SK-N-SH (cell line): ENCODE results near the gene WNT9B. TPM values are rescaled to one million over a fixed set of nuclear protein-coding genes. Genes with fewer than 3 reads are reported as not detected.

Experiments used
- CTCF ChIA-PET: fragments of 300-600, 350-600 bp; formaldehyde crosslinking; extraction: SDS; loops from one replicate; lab custom pipeline; 2021; lab: Yijun Ruan, JAX
- POLR2A ChIA-PET: fragments of 350-600 bp; sonication (Branson Sonifier 250); formaldehyde crosslinking; extraction: SDS; loops from one replicate; lab custom pipeline; 2020; ENCODE audit warnings: antibody characterized with exemption, inconsistent platforms; lab: Yijun Ruan, JAX
- DNase-seq: peaks from one replicate; pipeline ENCODE4 v3.0.0; 2012
- H2AFZ ChIP-seq: fragments of 200-600 bp; sonication (generic); 2 replicates; pipeline ENCODE4 v1.8.1; 2016; ENCODE audit warnings: antibody characterized with exemption, mild to moderate bottlenecking, low read depth
- H3F3A ChIP-seq: fragments of 200-600 bp; sonication (generic); replicated peaks from 2 replicates; pipeline ENCODE3; 2016; ENCODE audit warnings: antibody characterized with exemption, mild to moderate bottlenecking; ENCODE audit not compliant: insufficient read depth
- H3K27ac ChIP-seq, 2 experiments: fragments of 200-500 bp in 1 of 2; fragments of 200-600 bp in 1 of 2; sonication (Bioruptor generic) in 1 of 2; sonication (generic), shearing (Covaris generic) in 1 of 2; 2 replicates each; pipeline versions ENCODE4 v1.5.1 to v1.6.1; 2014 to 2016; ENCODE audit warnings: low read depth in 2 of 2, inconsistent platforms in 1 of 2, low read length in 1 of 2, mild to moderate bottlenecking in 1 of 2, mixed read lengths in 1 of 2
- H3K27me3 ChIP-seq: fragments of 200-600 bp; sonication (generic), shearing (Covaris generic); 2 replicates; pipeline ENCODE4 v1.6.1; 2016; ENCODE audit warnings: mixed run types; ENCODE audit not compliant: insufficient read depth
- H3K36me3 ChIP-seq, 2 experiments: fragments of 200-500 bp in 1 of 2; fragments of 200-600 bp in 1 of 2; sonication (Bioruptor generic) in 1 of 2; sonication (generic) in 1 of 2; replicated peaks in 1 of 2; 2 replicates each; pipeline versions ENCODE3 to v1.5.1; 2014 to 2016; ENCODE audit warnings: low read length in 1 of 2, mild to moderate bottlenecking in 1 of 2; ENCODE audit not compliant: insufficient read depth in 2 of 2, control insufficient read depth in 1 of 2
- H3K4me1 ChIP-seq, 2 experiments: fragments of 200-500 bp in 1 of 2; fragments of 200-600 bp in 1 of 2; sonication (Bioruptor generic) in 1 of 2; sonication (generic), shearing (Covaris generic) in 1 of 2; 2 replicates each; pipeline versions ENCODE4 v1.5.1 to v1.6.1; 2014 to 2016; ENCODE audit warnings: low read depth in 1 of 2, low read length in 1 of 2, mixed run types in 1 of 2; ENCODE audit not compliant: insufficient read depth in 2 of 2, control insufficient read depth in 1 of 2
- H3K4me2 ChIP-seq: fragments of 200-600 bp; sonication (generic), shearing (Covaris generic); 2 replicates; pipeline ENCODE4 v1.6.1; 2017; ENCODE audit warnings: mixed run types
- H3K4me3 ChIP-seq, 2 experiments: fragments of 200-500 bp in 1 of 2; fragments of 200-600 bp in 1 of 2; sonication (Bioruptor generic) in 1 of 2; sonication (generic), shearing (Covaris generic) in 1 of 2; 2 replicates each; pipeline versions ENCODE4 v1.5.1 to v1.8.1; 2014 to 2016; ENCODE audit warnings: low read depth in 2 of 2, inconsistent platforms in 1 of 2, low read length in 1 of 2, mild to moderate bottlenecking in 1 of 2, mixed read lengths in 1 of 2, moderate library complexity in 1 of 2
- H3K79me2 ChIP-seq: fragments of 200-600 bp; sonication (generic); 2 replicates; pipeline ENCODE4 v1.8.1; 2017; ENCODE audit warnings: mild to moderate bottlenecking; ENCODE audit not compliant: insufficient read depth
- H3K9ac ChIP-seq: fragments of 200-600 bp; sonication (generic); 2 replicates; pipeline ENCODE4 v1.6.1; 2017; ENCODE audit warnings: mixed run types
- H3K9me2 ChIP-seq: fragments of 200-600 bp; sonication (generic); 2 replicates; pipeline ENCODE4 v1.6.1; 2017; ENCODE audit warnings: mixed run types
- H3K9me3 ChIP-seq: fragments of 200-600 bp; sonication (generic); 2 replicates; pipeline ENCODE4 v1.6.1; 2017; ENCODE audit warnings: mixed run types, mild to moderate bottlenecking, moderate library complexity
- H4K20me1 ChIP-seq: fragments of 200-600 bp; sonication (generic); 2 replicates; pipeline ENCODE4 v1.6.1; 2017; ENCODE audit warnings: mild to moderate bottlenecking, mixed run types; ENCODE audit not compliant: insufficient read depth
- CTCF ChIP-seq: fragments of 200-600 bp; sonication (generic); IDR thresholded peaks from 2 replicates; pipeline ENCODE4 v1.6.1; 2017; ENCODE audit warnings: antibody characterized with exemption, mild to moderate bottlenecking, moderate library complexity
- EP300 ChIP-seq, 2 experiments: IDR thresholded peaks; 2 replicates each; pipeline versions ENCODE4 v1.4.0 to v1.6.1; 2012; ENCODE audit warnings: borderline replicate concordance in 1 of 2, low read depth in 1 of 2, low read length in 1 of 2
- FOSL2 ChIP-seq: IDR thresholded peaks from 2 replicates; pipeline ENCODE4 v1.4.0; 2012; ENCODE audit warnings: low read depth, mild to moderate bottlenecking, moderate library complexity, borderline replicate concordance
- FOXJ3 ChIP-seq: sonication (generic); formaldehyde crosslinking; IDR thresholded peaks from 2 replicates; pipeline ENCODE4 v1.5.1; 2020; ENCODE audit warnings: mild to moderate bottlenecking, missing genetic modification reagents
- GABPA ChIP-seq: IDR thresholded peaks from 2 replicates; pipeline ENCODE4 v1.4.0; 2012; ENCODE audit warnings: low read depth, mild to moderate bottlenecking
- IRF3 ChIP-seq: fragments of 150-350 bp; IDR thresholded peaks from 2 replicates; pipeline ENCODE4 v1.6.1; 2016; ENCODE audit warnings: mild to moderate bottlenecking, low read depth, low read length
- JUND ChIP-seq: IDR thresholded peaks from 2 replicates; pipeline ENCODE4 v1.4.0; 2012
- MXI1 ChIP-seq: IDR thresholded peaks from 2 replicates; pipeline ENCODE4 v1.6.1; 2012; ENCODE audit warnings: mild to moderate bottlenecking, low read depth, low read length, improper control_type of control experiment
- NRF1 ChIP-seq: IDR thresholded peaks from 2 replicates; pipeline ENCODE4 v1.6.1; 2012; ENCODE audit warnings: low read depth, mild to moderate bottlenecking, low read length
- PBX3 ChIP-seq: IDR thresholded peaks from 2 replicates; pipeline ENCODE4; 2012
- RAD21 ChIP-seq: IDR thresholded peaks from 2 replicates; pipeline ENCODE4 v1.6.1; 2012; ENCODE audit warnings: mild to moderate bottlenecking, low read length
- RCOR1 ChIP-seq: fragments of 150-350 bp; IDR thresholded peaks from 2 replicates; pipeline ENCODE4 v1.6.1; 2017; ENCODE audit warnings: antibody characterized with exemption, low read length
- RFX5 ChIP-seq: IDR thresholded peaks from 2 replicates; pipeline ENCODE4 v1.6.1; 2012; ENCODE audit warnings: mild to moderate bottlenecking, improper control_type of control experiment, low read length
- SMC3 ChIP-seq: IDR thresholded peaks from 2 replicates; pipeline ENCODE4 v1.6.1; 2012; ENCODE audit warnings: low read depth, low read length, improper control_type of control experiment
- TAF1 ChIP-seq: IDR thresholded peaks from 2 replicates; pipeline ENCODE4 v1.6.1; 2012; ENCODE audit warnings: low read depth, mild to moderate bottlenecking, low read length, moderate library complexity, borderline replicate concordance
- TEAD4 ChIP-seq: IDR thresholded peaks from 2 replicates; pipeline ENCODE4 v1.4.0; 2012; ENCODE audit warnings: mild to moderate bottlenecking, borderline replicate concordance; ENCODE audit not compliant: insufficient read depth
- USF1 ChIP-seq: IDR thresholded peaks from 2 replicates; pipeline ENCODE4 v1.4.0; 2012; ENCODE audit warnings: low read depth, borderline replicate concordance
- USF2 ChIP-seq: fragments of 150-350 bp; IDR thresholded peaks from 2 replicates; pipeline ENCODE4 v1.6.1; 2017; ENCODE audit warnings: antibody characterized with exemption, low read length, low read depth, borderline replicate concordance
- YY1 ChIP-seq: IDR thresholded peaks from 2 replicates; pipeline ENCODE4 v1.4.0; 2012; ENCODE audit warnings: low read depth, mild to moderate bottlenecking
- ZBTB33 ChIP-seq: IDR thresholded peaks from 2 replicates; pipeline ENCODE4 v1.4.0; 2012; ENCODE audit warnings: low read depth, borderline replicate concordance
- WGBS: methylation state at CpG from one replicate; pipeline ENCODE4 v1.1.6; 2017; ENCODE audit warnings: low lambda C conversion rate; 5-methylcytosine and 5-hydroxymethylcytosine counted together
- polyA plus RNA-seq, 3 experiments: library from polyadenylated mRNA; depleted of rRNA; stranded (reverse); fragments of >200 nt; gene quantifications; 2 replicates each; pipeline ENCODE4 v1.2.3, GENCODE V29; 2012

Gene WNT9B
- polyA plus RNA-seq, 1 of the 3 experiments (the other 2 are of a cell fraction), result not detected

- Histone ChIP-seq H3K4me1 (no peaks in the 10 kb centered on the region), H3K9me3 (no peaks in the 10 kb centered on the region), H3K9me2 (no peaks in the 10 kb centered on the region), H3K36me3 (no peaks in the 10 kb centered on the region), H3K9ac (no peak overlapping the region), H2AFZ (no peak overlapping the region), H3F3A (no peaks in the 10 kb centered on the region), H3K27ac (no peak overlapping the region), H3K4me2 (no peak overlapping the region), H3K79me2 (no peaks in the 10 kb centered on the region), H3K27me3 (peaks cover 3% of the 10 kb centered on the region; the same call in 1 of the 2 replicates), H4K20me1 (no peaks in the 10 kb centered on the region), H3K4me3 (no peak overlapping the region)
- no peak for TF ChIP-seq GABPA
- TF ChIP-seq MXI1, result no peak
- no peak for TF ChIP-seq YY1
- TF ChIP-seq RFX5, result no peak
- TF ChIP-seq USF2, result no peak
- TF ChIP-seq FOXJ3, result no peak
- TF ChIP-seq SMC3, result no peak
- TF ChIP-seq EP300 (IDR thresholded peaks at IDR 0.05; ENCODE audit: borderline replicate concordance in 1 of 2, low read depth in 1 of 2, low read length in 1 of 2), result no peak
- TF ChIP-seq IRF3, result no peak
- TF ChIP-seq NRF1, result no peak
- TF ChIP-seq JUND, result no peak
- TF ChIP-seq RCOR1, result no peak
- no peak for TF ChIP-seq FOSL2
- no peak for TF ChIP-seq TAF1
- TF ChIP-seq TEAD4, result no peak
- TF ChIP-seq ZBTB33, result no peak
- no peak for TF ChIP-seq USF1
- no peak for TF ChIP-seq PBX3
- no peak for TF ChIP-seq RAD21
- no peak for TF ChIP-seq CTCF
- DNase-seq, result no peak
- 89% methylated on average over 8 of the region's 8 CpGs for WGBS
- ChIA-PET POLR2A (no interaction called here), CTCF (interaction anchor here (0.8 to 7.1 kb wide), 4 partner anchors 11 to 118 kb away, joined by 3 to 74 read pairs (median 6); no protein-coding TSS in a partner anchor)
Measured at GRCh38 chr17:46823657-46824056, 27.7 kb upstream of the WNT9B start.
